Measurements from ENCODE around the gene GRK2.

The GRK2 gene

GRCh38 chr11:67255353-67255752 is 10.9 kb upstream of the GRK2 start:
- no peak for DNase-seq

DNA sequence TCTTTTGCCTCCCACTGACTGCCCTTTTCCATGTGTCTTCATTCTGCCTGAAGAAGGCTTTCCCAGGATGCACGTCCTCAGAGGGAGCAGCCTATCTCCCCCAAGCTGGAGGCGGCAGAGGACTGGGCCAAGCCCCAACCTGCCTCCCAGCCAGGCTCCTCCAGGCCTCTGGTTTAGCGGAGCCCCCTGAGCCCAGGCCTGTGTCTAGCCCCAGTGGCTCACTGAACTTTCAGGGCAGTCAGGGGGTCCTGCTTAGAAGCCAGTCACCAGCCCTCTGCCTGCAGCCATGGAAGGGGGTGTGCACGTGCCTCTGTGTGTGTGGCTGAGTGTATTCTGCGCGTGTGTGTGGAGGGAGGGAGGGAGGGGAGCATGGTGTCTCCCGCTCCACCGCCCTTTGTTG is 10.4 kb upstream of the GRK2 start:
- no peak for DNase-seq

GRCh38 chr11:67256477-67257135 is 9.7 kb upstream of the GRK2 start:
- no peak for DNase-seq

- DNase-seq: no peak
Measured at GRCh38 chr11:67260406-67260805, 5.9 kb upstream of the GRK2 start.

DNA sequence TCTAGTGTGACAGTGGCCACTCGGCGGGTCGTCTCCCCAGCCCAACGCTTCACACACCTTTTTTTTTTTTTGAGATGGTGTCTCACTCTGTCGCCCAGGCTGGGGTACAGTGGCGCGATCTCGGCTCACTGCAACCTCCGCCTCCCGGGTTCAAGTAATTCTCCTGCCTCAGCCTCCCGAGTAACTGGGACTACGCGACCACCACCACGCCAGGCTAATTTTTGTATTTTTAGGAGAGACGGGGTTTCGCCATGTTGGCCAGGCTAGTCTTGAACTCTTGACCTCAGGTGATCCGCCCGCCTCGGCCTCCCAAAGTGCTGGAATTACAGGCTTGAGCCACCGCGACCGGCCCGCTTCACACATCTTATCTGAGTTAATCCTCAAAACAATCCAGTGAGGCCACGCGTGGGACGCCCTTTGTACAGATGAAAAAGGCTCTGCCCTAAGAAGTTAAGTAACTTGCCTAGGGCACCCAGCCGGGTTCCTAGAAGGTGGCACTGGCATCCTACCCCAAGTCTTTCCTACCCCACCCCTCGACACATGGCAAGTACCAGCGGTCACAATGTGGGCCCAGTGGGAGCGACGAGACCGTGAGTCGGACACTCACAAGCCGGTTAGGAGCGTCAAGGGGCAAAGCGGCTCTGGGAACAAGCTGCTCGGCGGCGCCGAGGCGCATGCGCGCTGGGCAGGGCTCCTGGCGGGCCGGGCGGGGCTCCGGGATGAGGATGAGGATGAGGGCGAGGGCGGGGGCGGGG is 5.2 kb upstream of the GRK2 start:
- DNase-seq: peak in 1 of 4 experiments; percentile 16

DNA sequence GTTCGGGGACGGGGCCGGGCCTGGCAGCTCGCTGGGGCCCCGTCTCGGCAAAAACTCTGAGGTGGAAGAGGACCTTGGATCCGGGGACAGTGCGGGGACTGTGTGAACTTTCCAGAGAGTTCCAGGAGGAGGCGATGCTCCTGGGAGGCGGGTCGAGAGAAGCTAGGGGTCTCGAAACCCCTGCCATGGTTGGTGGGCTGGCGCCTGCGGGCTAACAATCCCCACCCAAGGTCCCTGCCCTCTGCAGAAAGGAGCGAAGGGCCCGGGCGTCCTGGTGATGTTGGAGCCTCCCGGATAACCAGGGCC is 4.7 kb upstream of the GRK2 start:
- DNase-seq: no peak

DNA sequence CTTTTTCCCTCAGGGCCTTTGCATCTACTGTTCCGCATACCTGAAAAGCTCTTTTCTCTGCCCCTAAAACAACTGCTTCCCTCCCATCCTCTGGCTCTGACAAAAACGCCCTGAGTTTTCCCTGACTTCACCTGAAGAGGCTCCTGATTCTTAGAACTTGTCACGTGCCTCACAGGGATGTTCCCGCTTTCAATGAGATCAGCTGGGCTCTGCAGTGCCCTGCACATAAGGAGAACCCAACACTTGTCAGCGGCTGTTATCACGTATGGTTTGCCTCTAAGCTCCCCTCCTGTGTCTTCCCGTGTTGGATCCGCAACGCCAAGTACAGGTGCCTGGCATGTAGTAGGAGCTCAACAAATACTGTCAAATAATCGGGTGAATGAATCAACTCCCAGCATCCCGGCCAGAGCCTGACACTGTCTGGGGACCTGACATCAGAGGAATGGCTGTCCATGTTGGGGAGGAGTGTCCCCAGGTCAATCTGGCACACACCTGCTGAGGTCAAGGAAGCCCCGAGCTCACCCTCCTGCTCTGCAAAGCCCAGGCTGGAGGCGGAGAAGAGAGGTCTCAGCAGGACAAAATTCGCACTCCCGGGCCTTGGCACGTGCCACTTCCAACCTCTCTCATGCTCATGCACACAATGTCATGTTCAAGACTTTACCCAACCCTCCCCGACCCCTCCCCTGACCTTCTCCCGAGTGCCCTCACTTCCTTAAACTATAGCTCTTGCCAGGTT is 4.2 kb upstream of the GRK2 start:
- DNase-seq: no peak

DNA sequence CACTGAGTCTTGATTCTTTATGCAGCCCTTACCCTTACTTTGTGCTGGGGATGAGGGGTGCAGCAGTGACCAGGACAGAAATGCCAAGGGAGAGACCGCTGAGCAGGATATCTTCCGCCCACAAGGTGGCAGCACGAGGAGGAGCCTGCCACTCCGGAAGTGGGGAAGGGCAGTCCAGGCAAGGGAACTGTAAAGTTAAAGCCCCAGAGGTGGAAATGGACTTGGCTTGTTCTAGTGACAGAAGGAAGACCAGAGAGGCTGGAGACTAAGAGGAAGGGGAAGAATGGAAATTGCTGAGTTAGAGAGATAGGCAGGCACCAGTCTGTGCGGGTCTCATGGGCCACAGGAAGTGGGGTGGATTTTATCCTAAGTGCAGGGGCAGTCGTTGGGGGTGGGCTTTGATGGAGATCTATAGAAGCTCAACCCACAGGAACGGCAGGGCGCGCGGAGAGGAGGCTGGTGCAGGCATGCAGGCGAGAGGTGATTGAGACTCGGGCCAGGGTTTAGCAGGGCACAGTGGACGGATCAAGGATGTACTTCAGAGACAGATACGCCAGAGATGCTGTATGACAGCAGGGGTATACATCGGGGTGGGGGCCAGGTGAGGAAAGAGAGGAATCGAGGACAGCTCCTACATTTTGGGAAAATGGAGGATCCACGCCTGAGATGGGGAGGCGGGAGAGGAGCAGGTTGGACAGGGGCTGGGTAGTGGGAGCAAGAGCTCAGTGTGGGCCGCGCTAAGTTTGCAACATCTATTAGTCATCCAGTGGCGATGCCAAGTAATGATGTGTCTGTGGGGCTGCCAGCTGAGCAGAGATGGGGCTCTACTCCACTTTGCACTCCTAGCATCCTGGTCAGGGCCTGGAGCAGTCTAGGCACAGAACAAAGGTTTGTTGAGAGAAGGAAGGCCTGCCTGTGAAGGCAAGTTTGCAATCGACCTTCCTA is 3.3 kb upstream of the GRK2 start:
- peak in 3 of 4 experiments; percentile 42 to 60 (median 46) for DNase-seq

DNA sequence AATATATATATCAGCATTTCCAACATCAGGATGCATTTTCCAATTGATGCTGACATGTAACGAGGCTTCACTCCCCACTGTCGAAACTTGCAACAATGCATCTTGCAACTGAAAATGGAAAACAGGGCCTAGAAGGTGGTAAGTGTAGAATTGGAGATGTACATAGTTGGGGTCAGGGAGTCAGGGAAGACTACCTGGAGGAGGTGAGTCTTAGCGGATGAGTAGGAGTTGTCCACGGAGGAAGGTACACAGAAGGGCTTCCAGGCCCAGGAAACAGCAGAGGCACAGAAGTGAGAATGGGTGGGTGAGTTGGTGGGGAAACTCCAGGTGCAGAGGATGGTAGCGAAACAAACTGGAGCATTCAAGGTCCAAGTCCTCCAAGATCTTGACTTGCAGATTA is 2.0 kb upstream of the GRK2 start:
- DNase-seq: no peak

DNA sequence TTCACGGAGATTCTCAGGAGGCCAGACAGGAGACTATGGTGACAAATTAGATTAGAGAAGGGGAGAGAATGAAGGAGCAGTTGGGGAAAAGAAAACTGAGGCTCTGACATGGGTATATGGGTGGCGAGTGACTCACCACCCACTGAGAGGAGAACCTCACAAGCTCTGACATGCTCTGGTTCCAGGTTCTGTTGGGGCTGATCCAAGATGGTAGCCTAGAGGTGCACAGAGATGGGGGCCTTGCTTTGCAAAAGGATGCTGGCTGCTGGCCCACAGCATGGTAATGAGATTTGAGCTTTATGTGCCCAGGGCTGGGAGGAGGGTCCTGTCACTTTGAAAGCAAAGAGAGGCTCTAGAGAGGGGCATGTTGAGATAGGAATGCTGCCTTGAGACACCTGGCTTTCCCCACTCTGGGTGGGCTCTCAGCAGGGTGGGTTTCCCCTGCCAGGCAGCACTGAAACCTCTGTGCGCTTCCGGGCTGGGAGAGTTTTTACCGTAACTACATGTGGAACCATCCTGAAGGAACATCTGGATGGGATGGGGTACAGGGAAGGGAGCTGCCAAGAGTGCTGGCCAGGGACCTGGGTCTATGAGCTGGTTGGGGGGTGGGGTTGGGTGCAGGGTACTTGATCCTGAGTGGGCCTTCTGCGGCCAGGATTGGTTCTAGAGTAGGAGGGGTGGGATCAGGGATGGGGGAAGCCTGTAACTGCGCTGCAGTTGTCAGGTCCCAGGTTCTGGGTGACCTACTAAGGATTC is 1.2 kb upstream of the GRK2 start:
- DNase-seq: no peak

DNA sequence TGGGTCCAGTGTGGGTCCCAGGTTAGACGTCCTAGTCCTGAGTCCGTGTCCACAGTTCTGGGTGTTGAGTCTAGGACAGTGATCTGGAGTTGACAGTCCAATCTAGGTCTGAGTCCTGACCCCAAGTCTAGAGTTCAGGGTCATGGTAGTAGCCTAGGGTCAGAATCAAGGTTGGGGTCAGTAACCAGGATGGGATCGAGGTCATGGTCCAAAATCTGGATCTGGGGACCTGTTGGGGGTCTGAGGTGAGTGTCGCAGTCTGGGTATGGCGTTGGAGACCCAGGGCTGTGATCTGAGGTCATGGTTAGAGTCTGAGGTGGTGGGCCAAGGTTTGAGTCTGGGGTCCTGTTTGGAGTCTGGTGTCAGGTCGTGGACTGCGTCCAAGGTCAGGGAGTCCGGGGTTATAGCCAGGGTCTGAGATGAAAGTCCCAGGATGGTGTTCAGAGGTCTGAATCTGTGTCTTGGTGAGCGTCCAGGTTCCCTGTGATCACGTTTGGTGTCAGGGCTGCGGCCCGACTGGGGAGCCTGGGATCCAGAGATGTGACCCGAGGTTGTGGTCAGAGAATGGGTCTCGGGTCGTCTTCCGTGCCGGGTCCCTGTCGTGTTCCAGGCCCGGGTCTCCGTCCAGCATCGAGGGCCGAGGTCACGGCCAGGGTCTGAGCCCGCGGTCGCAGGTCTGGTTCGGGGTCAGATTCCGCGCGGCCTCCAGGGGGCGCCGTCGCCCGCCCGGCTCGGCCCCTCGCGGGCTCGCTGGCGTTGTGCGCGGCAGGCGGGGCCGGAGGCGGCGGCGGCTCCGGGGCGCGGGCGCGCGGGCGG is 432 bp upstream of the GRK2 start:
- DNase-seq: peak; percentile 69 to 76 (median 76)

- peak in 1 of 4 experiments; percentile 26 for DNase-seq
Measured at GRCh38 chr11:67267188-67268080, 1.2 kb downstream of the GRK2 start.

DNA sequence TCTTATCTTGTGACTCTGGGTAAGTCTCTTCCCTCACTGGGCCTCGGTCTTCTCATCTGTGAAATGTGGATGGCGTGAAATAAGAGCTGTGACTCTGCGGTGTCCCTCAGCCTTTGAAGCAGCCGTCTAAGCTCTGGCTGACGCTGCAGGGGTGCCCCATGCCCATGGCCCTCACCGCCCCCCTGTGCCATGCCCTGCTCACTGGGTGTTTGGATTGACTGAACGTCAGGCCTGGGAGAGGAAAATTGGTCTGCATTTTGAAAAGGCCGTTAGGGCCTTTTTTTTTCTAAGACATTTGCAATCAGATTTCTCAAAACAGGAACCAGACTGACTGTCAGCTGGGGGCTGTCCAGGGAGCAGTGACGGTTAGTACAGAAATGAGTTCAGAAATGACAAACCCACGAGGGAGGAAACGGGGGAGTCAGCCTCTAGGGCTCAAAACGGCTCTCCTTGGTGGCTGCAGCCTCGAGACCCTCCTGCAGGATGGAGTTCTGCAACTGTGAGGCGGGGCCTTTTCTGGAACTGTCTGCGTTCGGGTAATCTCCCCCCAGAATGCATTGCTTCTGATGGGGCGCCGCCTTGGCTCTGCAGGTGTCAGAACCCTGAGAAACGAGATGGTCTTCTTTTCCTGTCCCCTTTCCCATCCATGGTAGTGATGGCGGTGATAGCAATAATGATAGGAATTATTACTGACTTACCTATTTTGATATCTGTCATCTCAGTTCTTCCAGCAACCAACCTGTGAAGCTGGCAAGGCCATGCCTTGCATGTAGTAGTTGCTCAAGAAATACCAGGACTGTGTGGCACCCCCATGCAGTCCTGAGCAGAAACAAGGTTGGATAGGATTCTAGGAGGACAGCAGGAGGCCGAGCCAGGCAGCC is 2.0 kb downstream of the GRK2 start:
- DNase-seq: peak in 2 of 4 experiments; percentile 22 to 38

GRCh38 chr11:67268962-67269268 is 2.6 kb downstream of the GRK2 start:
- no peak for DNase-seq

DNA sequence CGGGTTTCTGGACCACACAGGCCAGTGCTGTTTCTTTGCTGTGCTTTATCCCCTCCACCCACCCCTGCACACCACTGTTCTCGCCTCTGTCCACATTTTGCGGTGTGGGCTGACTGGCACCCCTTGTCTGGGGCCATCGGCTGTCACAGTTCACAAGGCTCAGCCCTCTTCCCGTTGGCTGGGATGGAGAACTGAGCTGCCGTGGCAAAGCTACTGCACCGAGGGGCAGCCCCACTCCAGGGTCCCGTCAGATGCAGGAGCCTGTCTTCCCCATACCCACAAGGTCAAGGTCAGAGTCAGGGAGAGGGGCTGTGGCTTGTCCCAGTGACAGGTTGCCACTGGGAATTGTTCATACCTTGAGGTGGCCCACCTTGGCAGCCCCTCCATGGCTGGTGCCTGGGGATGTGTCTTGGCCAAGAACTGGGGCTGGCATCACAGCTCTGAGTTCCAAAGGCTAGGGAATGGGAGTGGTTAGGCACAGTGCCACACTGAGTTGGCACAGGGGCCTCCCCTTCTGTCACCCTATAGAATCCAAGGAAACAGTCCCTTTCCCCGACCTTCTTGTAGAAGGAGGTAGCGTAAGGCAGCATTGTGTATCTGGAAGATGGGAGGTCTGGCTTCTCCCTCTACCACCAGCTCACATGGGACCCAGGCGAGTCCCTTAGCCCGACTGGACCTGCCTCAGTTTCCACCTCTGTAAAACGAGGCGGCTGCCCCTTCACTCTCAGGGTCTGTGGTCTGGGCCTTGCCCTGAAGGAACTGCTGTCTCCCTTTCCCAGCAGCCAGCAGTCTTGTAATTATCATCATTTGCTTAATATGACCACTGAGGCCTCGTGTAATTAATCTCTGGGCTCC is 3.4 kb downstream of the GRK2 start:
- DNase-seq: no peak

GRCh38 chr11:67270256-67271204 is 4.3 kb downstream of the GRK2 start:
- DNase-seq: no peak

DNA sequence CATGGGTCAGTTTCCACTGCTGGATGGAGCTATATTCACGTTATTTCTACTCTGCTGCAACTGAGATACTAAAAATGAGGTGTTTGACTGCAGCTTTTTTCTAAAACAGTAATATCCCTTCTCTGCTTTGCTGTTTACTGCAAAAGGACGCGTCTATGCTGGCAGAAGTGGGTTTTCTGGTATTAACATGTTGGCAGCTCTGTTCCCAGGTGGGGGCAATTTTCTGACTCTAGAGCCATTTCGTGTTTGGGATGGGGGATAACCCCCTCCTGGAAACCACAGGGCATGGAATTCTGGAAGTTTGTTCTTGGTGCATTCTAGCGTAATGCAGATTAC is 4.9 kb downstream of the GRK2 start:
- DNase-seq: no peak

Data from activated naive CD4-positive, alpha-beta T cell (primary cell).